IMR-90 (cell line): ENCODE results near the gene GK.

ENCODE experiments used
- BHLHE40 ChIP-seq: fragments of 150-350 bp; IDR thresholded peaks from 2 replicates; pipeline ENCODE4 v1.6.1; 2016; ENCODE audit warnings: mild to moderate bottlenecking, low read depth, low read length
- CEBPB ChIP-seq: IDR thresholded peaks from 2 replicates; pipeline ENCODE4 v1.6.1; 2012; ENCODE audit warnings: low read depth, low read length, improper control_type of control experiment
- CHD1 ChIP-seq: IDR thresholded peaks from 2 replicates; pipeline ENCODE4 v1.6.1; 2012; ENCODE audit warnings: low read depth, low read length, improper control_type of control experiment
- CTCF ChIP-seq: conservative IDR thresholded peaks from 2 replicates; pipeline ENCODE4 v1.5.1; 2012; ENCODE audit warnings: mild to moderate bottlenecking, low read depth, low read length, improper control_type of control experiment
- FOS ChIP-seq: fragments of 150-350 bp; IDR thresholded peaks from 2 replicates; pipeline ENCODE4 v1.6.1; 2016; ENCODE audit warnings: low read depth, low read length
- MAFK ChIP-seq: IDR thresholded peaks from 2 replicates; pipeline ENCODE4 v1.6.1; 2012; ENCODE audit warnings: low read depth, low read length, improper control_type of control experiment
- MAZ ChIP-seq: IDR thresholded peaks from 2 replicates; pipeline ENCODE4 v1.6.1; 2012; ENCODE audit warnings: low read depth, mild to moderate bottlenecking, low read length, improper control_type of control experiment, moderate library complexity, borderline replicate concordance
- MXI1 ChIP-seq: IDR thresholded peaks from 2 replicates; pipeline ENCODE4 v1.6.1; 2012; ENCODE audit warnings: low read depth, mild to moderate bottlenecking, low read length, moderate library complexity, borderline replicate concordance
- POLR2A ChIP-seq: IDR thresholded peaks from 2 replicates; pipeline ENCODE4 v1.6.1; 2012; ENCODE audit warnings: mild to moderate bottlenecking, low read depth, low read length
- RAD21 ChIP-seq: IDR thresholded peaks from 2 replicates; pipeline ENCODE4 v1.6.1; 2012; ENCODE audit warnings: low read length, improper control_type of control experiment
- RCOR1 ChIP-seq: IDR thresholded peaks from 2 replicates; pipeline ENCODE4 v1.6.1; 2012; ENCODE audit warnings: mild to moderate bottlenecking, low read length, improper control_type of control experiment; ENCODE audit not compliant: insufficient replicate concordance
- RFX5 ChIP-seq: IDR thresholded peaks from 2 replicates; pipeline ENCODE4 v1.8.0; 2012; ENCODE audit warnings: low read depth, mild to moderate bottlenecking, low read length, moderate library complexity
- SMC3 ChIP-seq: fragments of 150-350 bp; IDR thresholded peaks from 2 replicates; pipeline ENCODE4 v1.6.1; 2016; ENCODE audit warnings: low read depth, mild to moderate bottlenecking, antibody characterized with exemption, low read length, moderate library complexity
- USF2 ChIP-seq: fragments of 150-350 bp; IDR thresholded peaks from 2 replicates; pipeline ENCODE4 v1.6.1; 2017; ENCODE audit warnings: mild to moderate bottlenecking, antibody characterized with exemption, low read length, low read depth

DNA sequence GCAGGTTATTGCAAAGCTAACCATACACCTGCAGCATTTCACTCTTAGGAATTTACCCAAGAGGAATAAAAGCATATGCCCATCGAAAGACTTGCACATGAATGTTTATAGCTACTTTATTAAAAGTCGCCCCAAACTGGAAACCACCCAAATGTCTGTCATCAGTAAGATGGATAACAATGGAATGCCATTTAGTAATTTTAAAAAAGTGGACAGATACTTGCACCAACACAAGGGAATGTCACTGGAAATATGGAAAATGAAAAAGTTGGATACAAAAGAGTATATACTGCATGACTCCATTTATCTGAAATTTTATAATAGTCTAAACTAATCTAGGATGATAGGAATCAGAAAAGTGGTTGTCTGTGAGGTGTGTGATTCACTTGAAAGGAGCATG lies 12.9 kb downstream of the GK start:
- TF ChIP-seq POLR2A (no peak), CTCF (no peak), SMC3 (no peak), USF2 (no peak), FOS (no peak), RAD21 (no peak), MAFK (no peak), RFX5 (no peak), RCOR1 (no peak), MAZ (no peak), MXI1 (no peak), CHD1 (no peak), CEBPB (no peak), BHLHE40 (no peak)
